DMS153 treated with DMSO at 0.1 percent for 48 hours (cell line): Measurements from ENCODE around the gene TEK.
"Not testable (repeated sequence)": the region's sequence is repeated elsewhere in the genome, so short reads cannot be mapped to it uniquely, and the experiment has no call there.

Source experiments
- DNase-seq: peaks from one replicate; lab custom pipeline; 2025; ENCODE audit not compliant: unreplicated experiment; lab: John Stamatoyannopoulos, UW

Gene TEK

GRCh38 chr9:27212191-27212590, 103.2 kb downstream of the TEK start:
- no peak for DNase-seq

- DNase-seq, result no peak
Observed at GRCh38 chr9:27212621-27213020, 103.6 kb downstream of the TEK start.

- no peak for DNase-seq
Observed at GRCh38 chr9:27227192-27227591, 118.2 kb downstream of the TEK start.

GRCh38 chr9:27239648-27240047, 130.6 kb downstream of the TEK start:
- DNase-seq, result not testable (repeated sequence)

GRCh38 chr9:27247756-27248155, 138.7 kb downstream of the TEK start:
- no peak for DNase-seq

GRCh38 chr9:27248702-27249101, 139.7 kb downstream of the TEK start:
- no peak for DNase-seq

GRCh38 chr9:27258662-27259061, 149.6 kb downstream of the TEK start:
- DNase-seq, result no peak

- no peak for DNase-seq
Observed at GRCh38 chr9:27260789-27261516, 151.9 kb downstream of the TEK start.

GRCh38 chr9:27261517-27262211, 152.6 kb downstream of the TEK start:
- DNase-seq, result no peak

- no peak for DNase-seq
Observed at GRCh38 chr9:27272103-27272502, 163.1 kb downstream of the TEK start.

GRCh38 chr9:27273186-27273585, 164.2 kb downstream of the TEK start:
- DNase-seq, result no peak

GRCh38 chr9:27276193-27277030, 167.4 kb downstream of the TEK start:
- DNase-seq, result peak; percentile 55

- DNase-seq, result no peak
Observed at GRCh38 chr9:27278374-27278773, 169.3 kb downstream of the TEK start.

- DNase-seq, result no peak
Observed at GRCh38 chr9:27279611-27280010, 170.6 kb downstream of the TEK start.
